DOHH2 (cell line): ENCODE results near the gene TMEM158.

ENCODE experiments used
- CTCF ChIP-seq: fragments of 200-600 bp; sonication (generic); IDR thresholded peaks from one replicate; pipeline ENCODE4 v1.5.1; 2014; ENCODE audit warnings: antibody characterized with exemption, mild to moderate bottlenecking, low read depth, low read length; ENCODE audit not compliant: poor library complexity, severe bottlenecking
- EZH2phosphoT487 ChIP-seq: fragments of 200-600 bp; sonication (generic); IDR thresholded peaks from 2 replicates; pipeline ENCODE4 v1.6.1; 2017; ENCODE audit warnings: borderline replicate concordance, mild to moderate bottlenecking, antibody characterized with exemption, low read length, moderate library complexity, mixed read lengths

- no peak for TF ChIP-seq CTCF
- TF ChIP-seq EZH2phosphoT487: no peak
Measured at GRCh38 chr3:45191924-45192417, 34.1 kb downstream of the TMEM158 start.
